K562 (cell line): ENCODE measurements around the gene BZW2. TPM values are rescaled to one million over a fixed set of nuclear protein-coding genes. Genes with fewer than 3 reads are reported as not detected.

Source experiments
- ATAC-seq: fragments of 200-7000 bp; cut with Tn5 transposase; 3 replicates; pipeline ENCODE4 v1.9.1; 2020; ENCODE audit warnings: moderate library complexity
- BruUV-seq: library from RNA; stranded (reverse); fragments of 400-500 nt; replicated peaks from 2 replicates; lab custom pipeline; 2021; lab: Mats Ljungman, UMichigan
- CTCF ChIA-PET: fragments of 300-600 bp; formaldehyde crosslinking; extraction: SDS; loops from one replicate; lab custom pipeline; 2021; ENCODE audit warnings: low intra/inter-chr PET ratio; lab: Yijun Ruan, JAX
- POLR2A ChIA-PET: fragments of 300-600, 350-650 bp; sonication (Branson Sonifier 250); formaldehyde crosslinking; extraction: SDS; loops from one replicate; lab custom pipeline; 2021; ENCODE audit warnings: antibody characterized with exemption, inconsistent platforms; lab: Yijun Ruan, JAX
- DNase-seq, 4 experiments: peaks; one replicate each; pipeline versions ENCODE4 v3.0.0 to v3.0.0-alpha.2; 2011 to 2018; ENCODE audit warnings: low spot score in 3 of 4, mixed read lengths in 3 of 4; ENCODE audit errors: extremely low read depth in 1 of 4
- FAIRE-seq: peaks from 2 replicates; lab custom pipeline; 2011; peaks lifted over from hg19 to GRCh38; lab: Jason Lieb, UNC
- H2AFZ ChIP-seq: 2 replicates; pipeline ENCODE4 v1.6.0; 2011; ENCODE audit warnings: low read depth, low read length, control low read depth, inconsistent platforms
- H3K27ac ChIP-seq: fragments of 200-600 bp; 3 replicates; pipeline ENCODE4 v1.8.0; 2011; ENCODE audit warnings: low read depth, mild to moderate bottlenecking, control low read depth, inconsistent platforms, low read length, moderate library complexity, mixed read lengths; ENCODE audit errors: extremely low read depth
- H3K27me3 ChIP-seq, 2 experiments: fragments of 300-600 bp in 1 of 2; 2 replicates in 1 of 2; 3 replicates in 1 of 2; pipeline versions ENCODE4 v1.6.0 to v1.8.0; 2011; ENCODE audit warnings: inconsistent platforms in 2 of 2, low read length in 2 of 2, mild to moderate bottlenecking in 1 of 2, mixed read lengths in 1 of 2, moderate library complexity in 1 of 2; ENCODE audit not compliant: control insufficient read depth in 2 of 2, insufficient read depth in 2 of 2
- H3K36me3 ChIP-seq: fragments of 300-600 bp; 3 replicates; pipeline ENCODE4 v1.8.0; 2011; ENCODE audit warnings: mild to moderate bottlenecking, low read length, inconsistent platforms; ENCODE audit not compliant: control insufficient read depth, insufficient read depth
- H3K4me1 ChIP-seq, 2 experiments: fragments of 200-600 bp in 1 of 2; replicated peaks in 1 of 2; 2 replicates in 1 of 2; 3 replicates in 1 of 2; pipeline versions ENCODE4 v1.5.1 to v1.8.0; 2011; ENCODE audit warnings: inconsistent platforms in 2 of 2, low read length in 2 of 2, mild to moderate bottlenecking in 1 of 2, mixed read lengths in 1 of 2, moderate library complexity in 1 of 2; ENCODE audit not compliant: control insufficient read depth in 2 of 2, insufficient read depth in 2 of 2
- H3K4me2 ChIP-seq: 2 replicates; pipeline ENCODE4 v1.6.1; 2011; ENCODE audit warnings: low read length, control low read depth, inconsistent platforms, mixed read lengths; ENCODE audit not compliant: insufficient read depth
- H3K4me3 ChIP-seq: fragments of 200-600 bp; sonication (generic), shearing (Covaris generic); 2 replicates; pipeline ENCODE4 v1.5.1; 2016; ENCODE audit warnings: control low read depth, inconsistent platforms
- H3K79me2 ChIP-seq: fragments of 200-600 bp; 3 replicates; pipeline ENCODE4 v1.8.0; 2011; ENCODE audit warnings: low read length, inconsistent platforms; ENCODE audit not compliant: control insufficient read depth, insufficient read depth
- H3K9ac ChIP-seq, 2 experiments: 2 replicates each; pipeline versions ENCODE4 v1.6.0 to v1.6.1; 2011; ENCODE audit warnings: low read depth in 2 of 2, low read length in 2 of 2, control low read depth in 1 of 2, inconsistent platforms in 1 of 2, mild to moderate bottlenecking in 1 of 2, mixed read lengths in 1 of 2; ENCODE audit not compliant: insufficient read depth in 1 of 2
- H3K9me1 ChIP-seq: one replicate; pipeline ENCODE4 v1.6.0; 2011; ENCODE audit warnings: inconsistent platforms, mild to moderate bottlenecking, low read length, moderate library complexity; ENCODE audit not compliant: control insufficient read depth, insufficient read depth
- H3K9me3 ChIP-seq: replicated peaks from 2 replicates; pipeline ENCODE4 v1.5.1; 2011; ENCODE audit warnings: low read depth, low read length, inconsistent platforms; ENCODE audit not compliant: control insufficient read depth, insufficient read depth
- H4K20me1 ChIP-seq: replicated peaks from 2 replicates; pipeline ENCODE4 v1.6.1; 2011; ENCODE audit warnings: low read length, inconsistent platforms, mixed read lengths; ENCODE audit not compliant: control insufficient read depth, insufficient read depth
- GABPB2 ChIP-seq: fragments of 250-450 bp; sonication (Bioruptor Pico); conservative IDR thresholded peaks from 2 replicates; pipeline ENCODE4 v1.5.1; 2021; ENCODE audit warnings: mild to moderate bottlenecking
- MCM3 ChIP-seq: fragments of 450-650 bp; IDR thresholded peaks from 2 replicates; pipeline ENCODE4 v1.6.1; 2016
- RBFOX2 ChIP-seq: fragments of 200-400 bp; formaldehyde crosslinking; IDR thresholded peaks from 2 replicates; pipeline ENCODE4 v1.6.1; 2017; ENCODE audit warnings: low read depth, mild to moderate bottlenecking, low read length, moderate library complexity
- XRCC5 ChIP-seq: fragments of 200-400 bp; formaldehyde crosslinking; IDR thresholded peaks from 2 replicates; pipeline ENCODE4 v1.6.1; 2017; ENCODE audit warnings: low read depth, mild to moderate bottlenecking, low read length
- ZNF224 ChIP-seq: sonication (generic); formaldehyde crosslinking; IDR thresholded peaks from 2 replicates; pipeline ENCODE4 v1.8.0; 2022; ENCODE audit warnings: mild to moderate bottlenecking, missing genetic modification reagents
- ZNF57 ChIP-seq: fragments of 450-650 bp; formaldehyde crosslinking; IDR thresholded peaks from 2 replicates; pipeline ENCODE4 v1.4.0; 2020; ENCODE audit warnings: mild to moderate bottlenecking, moderate library complexity
- ZNF717 ChIP-seq: fragments of 250-450 bp; sonication (Bioruptor Pico); IDR thresholded peaks from 2 replicates; pipeline ENCODE4 v1.5.0; 2021
- WGBS: fragments of 100-300 bp; shearing (Covaris generic); methylation state at CpG from one replicate; pipeline ENCODE4 v1.1.6; 2016; ENCODE audit warnings: low coverage, mixed read lengths; ENCODE audit not compliant: insufficient coverage; ENCODE audit errors: missing lambda C conversion rate; 5-methylcytosine and 5-hydroxymethylcytosine counted together
- in situ Hi-C: fragments of 300-500 bp; cut with MboI; formaldehyde crosslinking; loops from 4 replicates; pipeline ENCODE4 v1.15.0; 2018; ENCODE audit warnings: inconsistent platforms, mixed read lengths
- intact Hi-C: fragments of 100-400 bp; cut with micrococcal nuclease; formaldehyde crosslinking; loops from 2 replicates; pipeline ENCODE4 v1.14.2; 2022
- polyA plus RNA-seq, 8 experiments: library from polyadenylated mRNA; depleted of rRNA in 4 of 8; stranded (reverse) in 5 of 8; unstranded in 3 of 8; fragments of >200 nt; fragmentation: Nextera tagmentation in 2 of 8; fragmentation: Illumina TruSeq in 1 of 8; extraction: Ambion mirVana in 2 of 8; extraction: Trizol in 1 of 8; gene quantifications; 2 replicates each; pipeline versions ENCODE4 v1.2.1 to v1.2.3, GENCODE V29; 2011 to 2014; ENCODE audit warnings: inconsistent platforms in 1 of 8, missing spikeins in 1 of 8
- total RNA-seq, 7 experiments: library from RNA; depleted of rRNA in 6 of 7; stranded (reverse); fragments of >200 nt in 6 of 7; fragmentation: Illumina TruSeq in 2 of 7; extraction: Trizol in 2 of 7; gene quantifications; 2 replicates each; pipeline versions ENCODE4 v1.2.1 to v1.2.3, GENCODE V29; 2011 to 2021; ENCODE audit warnings: low replicate concordance in 1 of 7
- TF ChIP-seq, protein P1 (sequence below): fragments of 450-650 bp; IDR thresholded peaks from 2 replicates; pipeline ENCODE4 v1.6.1; 2016; ENCODE audit warnings: low read depth, mild to moderate bottlenecking, moderate library complexity

Gene BZW2
- total and polyA plus RNA-seq, 9 of the 15 experiments (the other 6 are each of a cell fraction or from before 2014, with no cell fraction given): 140 to 316 (median 173) TPM

DNA sequence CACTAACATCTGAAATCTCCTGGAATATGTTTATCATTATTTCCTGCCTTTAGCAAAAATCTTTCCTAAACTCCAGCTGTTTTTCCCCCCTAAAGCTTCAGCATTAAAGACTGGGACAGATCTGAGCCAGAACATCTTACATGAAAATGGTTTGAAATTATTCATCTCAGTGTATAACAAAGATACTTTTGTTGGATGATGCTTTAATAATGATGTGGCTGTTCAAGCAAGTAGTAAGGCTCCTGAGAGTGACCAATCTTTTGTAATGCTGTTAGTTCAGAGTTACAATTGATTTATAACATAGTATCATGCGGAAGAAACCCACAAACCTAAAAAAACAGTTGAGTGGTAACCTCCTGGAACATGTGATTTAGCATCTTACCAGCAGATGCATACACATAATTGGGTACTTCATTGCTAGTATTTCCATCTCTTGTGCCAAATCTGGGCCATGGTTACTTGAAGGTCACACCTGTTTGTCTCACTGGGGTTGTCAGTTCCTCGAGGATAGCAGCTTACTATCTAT is 1.5 kb downstream of the BZW2 start:
- intact Hi-C loops: loop anchor here (5.0 kb wide), 3 partner anchors 50 to 225 kb away; partner anchors contain the start of genes CRPPA and TSPAN13
- no peak for DNase-seq
- Histone ChIP-seq H4K20me1 (peaks cover 26% of the 10 kb centered on the region), H3K9ac (peak overlapping the region in 1 of 2 experiments; percentile 85; a peak in 3 of 4 replicates), H3K4me1 (peaks cover 8 to 39% of the 10 kb centered on the region in 2 experiments; a peak in 4 of 5 replicates), H2AFZ (no peak overlapping the region), H3K9me3 (no peaks in the 10 kb centered on the region), H3K9me1 (no peaks in the 10 kb centered on the region), H3K27me3 (no peaks in the 10 kb centered on the region), H3K4me3 (peak overlapping the region; percentile 90), H3K79me2 (peaks cover 96% of the 10 kb centered on the region), H3K4me2 (peak overlapping the region; percentile 88), H3K36me3 (peaks cover 57% of the 10 kb centered on the region), H3K27ac (no peak overlapping the region)
- no peak for ATAC-seq
- no TSS peak for BruUV-seq
- POLR2A ChIA-PET: interaction anchor here (0.5 to 5.0 kb wide), 5 partner anchors 10 to 124 kb away, joined by 3 to 64 read pairs (median 3); no protein-coding TSS in a partner anchor
- FAIRE-seq: no peak
- TF ChIP-seq ZNF224 (CRISPR knock-in tag): no peak
- TF ChIP-seq ZNF717 (CRISPR knock-in tag): no peak
- TF ChIP-seq, protein P1, sequence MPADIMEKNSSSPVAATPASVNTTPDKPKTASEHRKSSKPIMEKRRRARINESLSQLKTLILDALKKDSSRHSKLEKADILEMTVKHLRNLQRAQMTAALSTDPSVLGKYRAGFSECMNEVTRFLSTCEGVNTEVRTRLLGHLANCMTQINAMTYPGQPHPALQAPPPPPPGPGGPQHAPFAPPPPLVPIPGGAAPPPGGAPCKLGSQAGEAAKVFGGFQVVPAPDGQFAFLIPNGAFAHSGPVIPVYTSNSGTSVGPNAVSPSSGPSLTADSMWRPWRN: no peak
- TF ChIP-seq RBFOX2: peak; percentile 4; the same call in 1 of the 2 replicates
- no peak for TF ChIP-seq XRCC5
- TF ChIP-seq ZNF57 (CRISPR knock-in tag): no peak
- TF ChIP-seq MCM3: no peak
- TF ChIP-seq GABPB2 (CRISPR knock-in tag): no peak
- in situ Hi-C loops: no loop called here
- CTCF ChIA-PET: no interaction called here
- WGBS: 5% methylated on average over 2 of the region's 2 CpGs
